ENCODE measurements around the gene C1orf174. TPM values are rescaled to one million over a fixed set of nuclear protein-coding genes. Genes with fewer than 3 reads are reported as not detected.
A peak's percentile ranks its signal among the peaks of the same experiment; 100 is the strongest.

Gene C1orf174
- total and polyA plus RNA-seq, 2 of the 13 experiments (the other 11 are each of a cell fraction or from before 2014, with no cell fraction given) = 21.6 to 31.4 TPM

DNA sequence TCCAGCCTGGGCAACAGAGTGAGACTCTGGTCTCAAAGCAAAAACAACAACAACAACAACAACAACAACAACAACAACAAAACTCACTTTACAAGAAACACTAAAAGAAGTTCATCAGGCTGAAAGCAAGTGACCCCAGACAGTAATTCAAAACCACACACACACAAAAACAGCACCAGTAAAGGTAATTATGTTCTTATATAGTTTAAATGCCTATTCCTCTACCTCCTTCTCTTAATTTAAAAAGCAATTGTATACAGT is 1.7 kb downstream of the C1orf174 start:
- CTCF ChIA-PET (ENCODE audit: low intra/inter-chr PET ratio, low total read pairs) = no interaction called here
- no TSS peak for BruUV-seq (replicated peaks)
- no peak overlapping the region for H2AFZ ChIP-seq (ENCODE audit: low read length)
- TF ChIP-seq ZNF747 (CRISPR knock-in tag; IDR thresholded peaks at IDR 0.05; ENCODE audit: borderline replicate concordance) = no peak
- TF ChIP-seq TBP (CRISPR knock-in tag; IDR thresholded peaks at IDR 0.05) = no peak
- TF ChIP-seq, protein P1, sequence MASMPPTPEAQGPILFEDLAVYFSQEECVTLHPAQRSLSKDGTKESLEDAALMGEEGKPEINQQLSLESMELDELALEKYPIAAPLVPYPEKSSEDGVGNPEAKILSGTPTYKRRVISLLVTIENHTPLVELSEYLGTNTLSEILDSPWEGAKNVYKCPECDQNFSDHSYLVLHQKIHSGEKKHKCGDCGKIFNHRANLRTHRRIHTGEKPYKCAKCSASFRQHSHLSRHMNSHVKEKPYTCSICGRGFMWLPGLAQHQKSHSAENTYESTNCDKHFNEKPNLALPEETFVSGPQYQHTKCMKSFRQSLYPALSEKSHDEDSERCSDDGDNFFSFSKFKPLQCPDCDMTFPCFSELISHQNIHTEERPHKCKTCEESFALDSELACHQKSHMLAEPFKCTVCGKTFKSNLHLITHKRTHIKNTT (CRISPR knock-in tag; IDR thresholded peaks at IDR 0.05) = no peak
- no peak for TF ChIP-seq NR1H2 (CRISPR knock-in tag; IDR thresholded peaks at IDR 0.05; ENCODE audit: borderline replicate concordance, low read depth)
- peak; percentile 91 for TF ChIP-seq FOXP1 (IDR thresholded peaks at IDR 0.05)
- no peak for TF ChIP-seq FOXP1 (CRISPR knock-in tag; IDR thresholded peaks at IDR 0.05)
- TF ChIP-seq CCAR2 (optimal IDR thresholded peaks at IDR 0.05; ENCODE audit: low read depth, low read length) = no peak
- POLR2A ChIA-PET = no interaction called here
- peak overlapping the region; percentile 85 for H3K4me2 ChIP-seq (ENCODE audit: low read depth, low read length)
- H3K27me3 ChIP-seq (ENCODE audit: control insufficient read depth in 1 of 2, insufficient read depth in 2 of 2, low read length in 2 of 2) = no peaks in the 10 kb centered on the region; a peak in 1 of 5 replicates
- FAIRE-seq (no peak), DNase-seq (ENCODE audit: low spot score) (no peak), ATAC-seq (no peak)
- H3K4me3 ChIP-seq (replicated peaks in 1 of 3; ENCODE audit: insufficient read depth in 1 of 3, low read depth in 2 of 3, low read length in 3 of 3) = peak overlapping the region in 2 of 3 experiments; percentile 85 to 88; a peak in 3 of 6 replicates
- H3K9me3 ChIP-seq (ENCODE audit: low read length) = peaks cover 4% of the 10 kb centered on the region; the same call in 1 of the 2 replicates
- no peaks in the 10 kb centered on the region for H4K20me1 ChIP-seq (ENCODE audit: insufficient read depth, low read length)
- intact Hi-C loops (cut with micrococcal nuclease; ENCODE audit: unreplicated experiment) = no loop called here
- H3K4me1 ChIP-seq (ENCODE audit: insufficient read depth, low read length) = peaks cover 40% of the 10 kb centered on the region
- in situ Hi-C loops (cut with HindIII; ENCODE audit: extremely low pct_ligation_motif_present, low pct_unique_long_range_greater_than_20kb) = no loop called here
- H3K27ac ChIP-seq (ENCODE audit: extremely low read length, insufficient read depth, low read length) = no peak overlapping the region
- peaks cover 4 to 17% of the 10 kb centered on the region in 2 experiments; a peak in 3 of 5 replicates for H3K36me3 ChIP-seq (replicated peaks in 1 of 2; ENCODE audit: control insufficient read depth in 1 of 2, insufficient read depth in 2 of 2, low read length in 2 of 2)
- no peak overlapping the region for H3K9ac ChIP-seq (ENCODE audit: insufficient read depth, low read depth, low read length)
- H3K79me2 ChIP-seq (ENCODE audit: insufficient read depth, low read length) = peaks cover 63% of the 10 kb centered on the region

GRCh38 chr1:3896396-3897000 is 3.6 kb downstream of the C1orf174 start:
- TF ChIP-seq, protein P2, sequence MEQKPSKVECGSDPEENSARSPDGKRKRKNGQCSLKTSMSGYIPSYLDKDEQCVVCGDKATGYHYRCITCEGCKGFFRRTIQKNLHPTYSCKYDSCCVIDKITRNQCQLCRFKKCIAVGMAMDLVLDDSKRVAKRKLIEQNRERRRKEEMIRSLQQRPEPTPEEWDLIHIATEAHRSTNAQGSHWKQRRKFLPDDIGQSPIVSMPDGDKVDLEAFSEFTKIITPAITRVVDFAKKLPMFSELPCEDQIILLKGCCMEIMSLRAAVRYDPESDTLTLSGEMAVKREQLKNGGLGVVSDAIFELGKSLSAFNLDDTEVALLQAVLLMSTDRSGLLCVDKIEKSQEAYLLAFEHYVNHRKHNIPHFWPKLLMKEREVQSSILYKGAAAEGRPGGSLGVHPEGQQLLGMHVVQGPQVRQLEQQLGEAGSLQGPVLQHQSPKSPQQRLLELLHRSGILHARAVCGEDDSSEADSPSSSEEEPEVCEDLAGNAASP (CRISPR knock-in tag; IDR thresholded peaks at IDR 0.05; ENCODE audit: borderline replicate concordance) = no peak
- no peak for TF ChIP-seq GMEB1 (CRISPR knock-in tag; IDR thresholded peaks at IDR 0.05; ENCODE audit: borderline replicate concordance)
- H3K27ac ChIP-seq (ENCODE audit: extremely low read length, insufficient read depth, low read length) = no peak overlapping the region
- no peaks in the 10 kb centered on the region; a peak in 1 of 5 replicates for H3K27me3 ChIP-seq (ENCODE audit: control insufficient read depth in 1 of 2, insufficient read depth in 2 of 2, low read length in 2 of 2)
- H3K79me2 ChIP-seq (ENCODE audit: insufficient read depth, low read length) = peaks cover 69% of the 10 kb centered on the region
- no peak for FAIRE-seq
- BruUV-seq (replicated peaks) = no TSS peak
- H3K9ac ChIP-seq (ENCODE audit: insufficient read depth, low read depth, low read length) = no peak overlapping the region
- H3K4me2 ChIP-seq (ENCODE audit: low read depth, low read length) = no peak overlapping the region
- no peaks in the 10 kb centered on the region for H4K20me1 ChIP-seq (ENCODE audit: insufficient read depth, low read length)
- CTCF ChIA-PET (ENCODE audit: low intra/inter-chr PET ratio, low total read pairs) = no interaction called here
- H2AFZ ChIP-seq (ENCODE audit: low read length) = no peak overlapping the region
- peaks cover 7 to 18% of the 10 kb centered on the region in 2 experiments; a peak in 4 of 5 replicates for H3K36me3 ChIP-seq (replicated peaks in 1 of 2; ENCODE audit: control insufficient read depth in 1 of 2, insufficient read depth in 2 of 2, low read length in 2 of 2)
- intact Hi-C loops (cut with micrococcal nuclease; ENCODE audit: unreplicated experiment) = no loop called here
- peaks cover 21% of the 10 kb centered on the region for H3K4me1 ChIP-seq (ENCODE audit: insufficient read depth, low read length)
- DNase-seq (ENCODE audit: low spot score) = no peak
- H3K9me3 ChIP-seq (ENCODE audit: low read length) = peaks cover 4% of the 10 kb centered on the region; the same call in 1 of the 2 replicates
- ATAC-seq = no peak
- 88% methylated on average over 7 of the region's 7 CpGs for WGBS (ENCODE audit: low lambda C conversion rate)
- POLR2A ChIA-PET = no interaction called here
- no peak overlapping the region for H3K4me3 ChIP-seq (replicated peaks in 1 of 3; ENCODE audit: insufficient read depth in 1 of 3, low read depth in 2 of 3, low read length in 3 of 3)
- in situ Hi-C loops (cut with HindIII; ENCODE audit: extremely low pct_ligation_motif_present, low pct_unique_long_range_greater_than_20kb) = no loop called here
